GM23248 (cell line): ENCODE results near the gene PXDC1. TPM values are rescaled to one million over a fixed set of nuclear protein-coding genes. Genes with fewer than 3 reads are reported as not detected.

Source experiments
- DNase-seq: peaks from one replicate; pipeline ENCODE4 v3.0.0-alpha.2; 2015
- H2AFZ ChIP-seq: fragments of 200-600 bp; sonication (generic); 2 replicates; pipeline ENCODE4 v1.6.1; 2016; ENCODE audit warnings: antibody characterized with exemption
- H3F3A ChIP-seq: fragments of 200-600 bp; sonication (generic); 2 replicates; pipeline ENCODE4 v1.6.1; 2016; ENCODE audit warnings: mild to moderate bottlenecking, antibody characterized with exemption, mixed run types; ENCODE audit not compliant: insufficient read depth
- H3K27ac ChIP-seq: fragments of 200-600 bp; sonication (generic); 2 replicates; pipeline ENCODE4 v1.5.1; 2016; ENCODE audit warnings: mild to moderate bottlenecking
- H3K27me3 ChIP-seq: fragments of 200-600 bp; sonication (generic); replicated peaks from 2 replicates; pipeline ENCODE4 v1.6.1; 2016; ENCODE audit warnings: mild to moderate bottlenecking; ENCODE audit not compliant: insufficient read depth
- H3K36me3 ChIP-seq: fragments of 200-600 bp; sonication (generic); 2 replicates; pipeline ENCODE4 v1.6.1; 2016; ENCODE audit warnings: low read depth, mild to moderate bottlenecking
- H3K4me1 ChIP-seq: fragments of 200-600 bp; sonication (generic); 2 replicates; pipeline ENCODE4 v1.6.1; 2016; ENCODE audit warnings: mild to moderate bottlenecking; ENCODE audit not compliant: insufficient read depth
- H3K4me2 ChIP-seq: fragments of 200-600 bp; sonication (generic); one replicate; pipeline ENCODE4 v1.6.1; 2016; ENCODE audit warnings: mild to moderate bottlenecking; ENCODE audit not compliant: unreplicated experiment
- H3K4me3 ChIP-seq: fragments of 200-600 bp; sonication (generic); 2 replicates; pipeline ENCODE4 v1.5.1; 2016; ENCODE audit warnings: mild to moderate bottlenecking
- H3K79me2 ChIP-seq: fragments of 200-600 bp; sonication (generic); 2 replicates; pipeline ENCODE4 v1.6.1; 2016; ENCODE audit warnings: mild to moderate bottlenecking; ENCODE audit not compliant: insufficient read depth
- H3K9ac ChIP-seq: fragments of 200-600 bp; sonication (generic); 2 replicates; pipeline ENCODE4 v1.6.1; 2016; ENCODE audit warnings: mild to moderate bottlenecking
- H3K9me2 ChIP-seq: fragments of 200-600 bp; sonication (generic); 2 replicates; pipeline ENCODE4 v1.6.1; 2016; ENCODE audit warnings: mixed run types, mild to moderate bottlenecking, moderate library complexity; ENCODE audit not compliant: insufficient read depth
- H3K9me3 ChIP-seq: fragments of 200-600 bp; sonication (generic); one replicate; pipeline ENCODE4 v1.6.1; 2017; ENCODE audit warnings: low read depth
- H4K20me1 ChIP-seq: fragments of 200-600 bp; sonication (generic); 2 replicates; pipeline ENCODE4 v1.6.0; 2016; ENCODE audit not compliant: insufficient read depth
- EZH2 ChIP-seq: fragments of 200-600 bp; sonication (generic); IDR thresholded peaks from 2 replicates; pipeline ENCODE4 v1.6.1; 2018; ENCODE audit warnings: antibody characterized with exemption, mild to moderate bottlenecking; ENCODE audit not compliant: insufficient read depth, poor library complexity, severe bottlenecking
- EZH2phosphoT487 ChIP-seq: fragments of 200-600 bp; sonication (generic); IDR thresholded peaks from 2 replicates; pipeline ENCODE4 v1.6.1; 2018; ENCODE audit warnings: antibody characterized with exemption, moderate library complexity, mild to moderate bottlenecking, low read depth; ENCODE audit not compliant: insufficient read depth
- WGBS, 2 experiments: methylation state at CpG; one replicate each; pipeline ENCODE4 v1.1.6; 2015 to 2017; ENCODE audit warnings: low lambda C conversion rate in 2 of 2, low coverage in 1 of 2; ENCODE audit errors: missing lambda C conversion rate in 2 of 2; 5-methylcytosine and 5-hydroxymethylcytosine counted together
- in situ Hi-C: fragments of 300-500 bp; cut with MboI; formaldehyde crosslinking; loops from 2 replicates; pipeline ENCODE4 v1.15.0; 2020
- polyA plus RNA-seq: library from polyadenylated mRNA; unstranded; fragments of >200 nt; fragmentation: Nextera tagmentation; extraction: Ambion mirVana; gene quantifications from 2 replicates; pipeline ENCODE4 v1.2.1, GENCODE V29; 2016
- total RNA-seq: library from RNA; depleted of rRNA; stranded (reverse); fragments of >200 nt; shearing (Covaris generic); gene quantifications from 2 replicates; pipeline ENCODE4 v1.2.3, GENCODE V29; 2014

Gene PXDC1
- total and polyA plus RNA-seq, 2 experiments from 2014 or later, result 135 to 192 TPM

- peak overlapping the region; percentile 39; the same call in 1 of the 2 replicates for H2AFZ ChIP-seq
- peak overlapping the region; percentile 64 for H3K9ac ChIP-seq
- peak overlapping the region; percentile 88 for H3K27ac ChIP-seq
- H3K27me3 ChIP-seq, result no peaks in the 10 kb centered on the region
- 83 to 86% methylated on average over 8 of the region's 8 CpGs for WGBS, 2 experiments
- no peaks in the 10 kb centered on the region for H3K36me3 ChIP-seq
- H3K9me3 ChIP-seq, result no peaks in the 10 kb centered on the region
- in situ Hi-C loops, result no loop called here
- TF ChIP-seq EZH2, result no peak
- TF ChIP-seq EZH2phosphoT487, result no peak
- H3F3A ChIP-seq, result peaks cover 34% of the 10 kb centered on the region
- H3K9me2 ChIP-seq, result no peaks in the 10 kb centered on the region
- peaks cover 23% of the 10 kb centered on the region for H3K4me1 ChIP-seq
- peak; percentile 48 for DNase-seq
- H4K20me1 ChIP-seq, result no peaks in the 10 kb centered on the region
- H3K4me3 ChIP-seq, result peak overlapping the region; percentile 55
- H3K79me2 ChIP-seq, result no peaks in the 10 kb centered on the region
- H3K4me2 ChIP-seq, result peak overlapping the region; percentile 87
Observed at GRCh38 chr6:3798055-3798919, 46.8 kb upstream of the PXDC1 start.

- in situ Hi-C loops, result no loop called here
- H3K27me3 ChIP-seq, result no peaks in the 10 kb centered on the region
- H3K4me2 ChIP-seq, result peak overlapping the region; percentile 87
- peaks cover 23% of the 10 kb centered on the region for H3K4me1 ChIP-seq
- no peaks in the 10 kb centered on the region for H3K79me2 ChIP-seq
- H4K20me1 ChIP-seq, result no peaks in the 10 kb centered on the region
- no peaks in the 10 kb centered on the region for H3K36me3 ChIP-seq
- peaks cover 30% of the 10 kb centered on the region for H3F3A ChIP-seq
- H3K9ac ChIP-seq, result peak overlapping the region; percentile 64
- H2AFZ ChIP-seq, result peak overlapping the region; percentile 39
- no peak for TF ChIP-seq EZH2
- no peak for TF ChIP-seq EZH2phosphoT487
- H3K4me3 ChIP-seq, result peak overlapping the region; percentile 55
- 23 to 29% methylated on average over 7 of the region's 7 CpGs for WGBS, 2 experiments
- peak; percentile 76 for DNase-seq
- H3K9me2 ChIP-seq, result no peaks in the 10 kb centered on the region
- no peaks in the 10 kb centered on the region for H3K9me3 ChIP-seq
- H3K27ac ChIP-seq, result peak overlapping the region; percentile 88
Observed at GRCh38 chr6:3797231-3798054, 45.9 kb upstream of the PXDC1 start.

GRCh38 chr6:3796719-3797041 lies 45.2 kb upstream of the PXDC1 start:
- 94 to 100% methylated on average over 2 of the region's 2 CpGs for WGBS, 2 experiments

GRCh38 chr6:3795836-3796718 lies 44.6 kb upstream of the PXDC1 start:
- no peaks in the 10 kb centered on the region for H4K20me1 ChIP-seq
- H3K9ac ChIP-seq, result no peak overlapping the region
- no peak overlapping the region for H3K4me2 ChIP-seq
- H3K27me3 ChIP-seq, result no peaks in the 10 kb centered on the region
- no peaks in the 10 kb centered on the region for H3K36me3 ChIP-seq
- 84% methylated on average over 10 of the region's 10 CpGs for WGBS, 2 experiments
- H3K27ac ChIP-seq, result no peak overlapping the region
- no peak overlapping the region for H2AFZ ChIP-seq
- H3K79me2 ChIP-seq, result no peaks in the 10 kb centered on the region
- in situ Hi-C loops, result no loop called here
- peaks cover 23% of the 10 kb centered on the region for H3K4me1 ChIP-seq
- peaks cover 30% of the 10 kb centered on the region for H3F3A ChIP-seq
- TF ChIP-seq EZH2phosphoT487, result no peak
- H3K4me3 ChIP-seq, result no peak overlapping the region
- H3K9me2 ChIP-seq, result no peaks in the 10 kb centered on the region
- no peaks in the 10 kb centered on the region for H3K9me3 ChIP-seq
- DNase-seq, result no peak

More at GRCh38 chr6:3796719-3797041, 45.2 kb upstream of the PXDC1 start:
- no peak overlapping the region for H2AFZ ChIP-seq
- no peaks in the 10 kb centered on the region for H3K79me2 ChIP-seq
- H3K4me2 ChIP-seq, result peak overlapping the region; percentile 87
- in situ Hi-C loops, result no loop called here
- no peaks in the 10 kb centered on the region for H3K9me2 ChIP-seq
- no peaks in the 10 kb centered on the region for H3K36me3 ChIP-seq
- no peaks in the 10 kb centered on the region for H3K27me3 ChIP-seq
- no peak for DNase-seq
- H3K27ac ChIP-seq, result peak overlapping the region; percentile 88
- no peaks in the 10 kb centered on the region for H3K9me3 ChIP-seq
- H3K4me3 ChIP-seq, result no peak overlapping the region
- H3F3A ChIP-seq, result peaks cover 30% of the 10 kb centered on the region
- 0 out of 2 replicates have a peak overlapping the region, but pooled peaks have one; percentile 64 for H3K9ac ChIP-seq
- no peaks in the 10 kb centered on the region for H4K20me1 ChIP-seq
- TF ChIP-seq EZH2phosphoT487 (no peak), EZH2 (no peak)
- peaks cover 23% of the 10 kb centered on the region for H3K4me1 ChIP-seq
